CD4-positive, alpha-beta T cell treated with Interleukin-2 at 100 ng/mL for 4 hours (primary cell): ENCODE data around the gene PCYT2.

Experiments used
- DNase-seq: peaks from one replicate; pipeline ENCODE4 v3.0.0-alpha.2; 2020; ENCODE audit warnings: low spot score

PCYT2 gene

GRCh38 chr17:81899514-81900166 lies 11.6 kb downstream of the PCYT2 start:
- DNase-seq: no peak

GRCh38 chr17:81898885-81899284 lies 12.3 kb downstream of the PCYT2 start:
- no peak for DNase-seq

DNA sequence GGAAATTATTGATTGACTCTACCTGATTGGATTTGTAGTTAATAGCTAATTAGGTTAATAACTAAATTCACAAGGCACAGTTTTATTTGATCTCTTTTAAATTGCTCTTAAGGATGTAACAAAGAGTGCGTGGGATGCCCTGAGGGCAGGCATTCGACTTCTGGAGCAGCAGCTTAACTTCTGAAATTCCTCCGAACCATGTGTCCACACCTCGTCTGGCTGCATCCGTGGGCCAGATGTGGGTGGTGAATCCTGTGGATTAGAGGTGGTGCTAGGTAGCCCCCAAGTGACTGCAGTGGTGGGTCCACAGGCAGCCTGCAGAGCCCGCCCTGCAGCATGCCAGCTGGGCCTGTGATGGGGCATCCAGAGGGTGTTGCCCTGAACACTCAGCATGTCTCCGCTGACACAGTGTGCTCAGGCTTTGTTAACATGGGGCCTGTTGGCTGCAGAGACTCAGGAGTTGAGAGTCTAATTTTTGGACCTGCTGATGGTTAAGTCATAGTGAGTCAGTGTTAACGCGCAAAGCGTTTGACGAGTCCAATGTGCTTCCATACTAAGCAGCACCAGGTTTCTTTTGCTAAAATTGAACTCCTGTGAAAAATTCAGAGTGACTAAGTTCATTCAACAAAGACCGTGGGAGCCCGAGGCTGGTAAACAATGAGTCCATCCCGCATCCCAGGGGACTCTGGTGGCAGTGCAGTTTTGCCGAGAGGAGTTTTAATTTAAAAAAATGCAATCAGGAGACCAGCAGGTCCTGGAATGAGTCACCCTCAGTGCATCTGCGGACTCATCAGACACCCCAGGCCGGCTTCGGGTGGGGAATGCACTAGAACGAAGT lies 13.0 kb downstream of the PCYT2 start:
- DNase-seq: no peak

DNA sequence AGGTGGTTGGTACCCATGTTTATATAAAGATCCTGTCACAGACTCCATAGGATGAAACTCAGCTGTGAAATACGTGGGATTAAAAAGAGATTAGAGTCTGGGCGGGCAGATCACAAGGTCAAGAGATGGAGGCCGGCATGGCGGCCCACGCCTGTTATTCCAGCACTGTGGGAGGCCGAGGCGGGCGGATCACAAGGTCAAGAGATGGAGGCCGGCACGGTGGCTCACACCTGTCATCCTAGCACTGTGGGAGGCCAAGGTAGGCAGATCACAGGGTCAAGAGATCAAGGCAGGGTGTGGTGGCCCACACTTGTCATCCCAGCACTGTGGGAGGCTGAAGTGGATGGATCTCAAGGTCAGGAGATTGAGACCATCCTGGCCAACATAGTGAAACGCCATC lies 15.8 kb downstream of the PCYT2 start:
- no peak for DNase-seq

- no peak for DNase-seq
These were observed 20.0 kb downstream of the PCYT2 start for GRCh38 chr17:81891303-81891552.

- no peak for DNase-seq
These were observed 20.5 kb downstream of the PCYT2 start for GRCh38 chr17:81890447-81891302.

DNA sequence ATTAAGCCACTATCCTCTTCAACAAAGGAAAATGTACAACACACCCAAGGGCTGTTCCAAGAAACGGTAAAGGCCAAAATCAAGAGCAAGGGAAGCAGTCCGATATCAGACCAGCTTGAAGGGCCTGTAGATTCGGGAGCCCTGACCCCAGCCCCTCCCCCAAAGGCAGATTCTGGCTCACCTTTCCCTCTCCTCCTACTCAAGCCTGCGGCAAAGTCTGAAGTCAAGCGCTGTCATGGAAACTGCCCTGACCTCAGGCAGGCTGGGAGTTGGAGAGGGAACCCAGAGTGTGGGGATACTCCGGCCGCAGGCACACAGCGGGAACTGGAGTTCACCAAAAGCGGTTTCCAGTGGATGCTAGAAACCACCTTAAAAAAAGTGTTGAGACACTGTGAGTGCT lies 21.6 kb downstream of the PCYT2 start:
- no peak for DNase-seq

DNA sequence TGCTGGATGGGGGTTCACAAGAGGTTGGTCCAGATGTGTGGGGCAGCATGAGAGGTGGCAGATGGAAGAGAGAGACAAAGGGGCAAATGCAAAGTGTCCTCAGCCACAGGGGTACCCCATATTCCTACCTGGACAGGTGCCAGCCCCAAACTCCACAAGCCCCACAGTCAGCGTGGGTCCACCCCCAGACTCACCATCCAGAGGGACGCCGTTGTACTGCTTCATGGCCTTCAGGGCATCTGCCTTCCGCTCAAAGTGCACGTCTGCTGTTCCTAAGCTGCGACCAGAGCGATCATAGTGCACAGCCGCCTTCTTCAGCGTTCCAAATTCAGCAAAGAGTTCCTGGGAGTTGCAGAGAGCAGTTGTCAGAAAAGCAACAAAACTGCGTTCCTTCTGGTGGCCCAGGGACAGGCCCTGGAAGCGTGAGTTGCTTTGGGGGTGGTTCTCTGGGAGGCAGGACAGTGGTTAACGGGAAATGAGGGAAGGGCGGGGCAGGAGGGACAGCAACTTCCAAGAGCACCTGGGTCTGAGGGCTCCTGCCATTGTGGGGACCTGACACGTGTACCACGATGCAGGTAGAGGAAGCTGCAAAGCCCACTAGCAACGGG lies 22.1 kb downstream of the PCYT2 start:
- no peak for DNase-seq

DNA sequence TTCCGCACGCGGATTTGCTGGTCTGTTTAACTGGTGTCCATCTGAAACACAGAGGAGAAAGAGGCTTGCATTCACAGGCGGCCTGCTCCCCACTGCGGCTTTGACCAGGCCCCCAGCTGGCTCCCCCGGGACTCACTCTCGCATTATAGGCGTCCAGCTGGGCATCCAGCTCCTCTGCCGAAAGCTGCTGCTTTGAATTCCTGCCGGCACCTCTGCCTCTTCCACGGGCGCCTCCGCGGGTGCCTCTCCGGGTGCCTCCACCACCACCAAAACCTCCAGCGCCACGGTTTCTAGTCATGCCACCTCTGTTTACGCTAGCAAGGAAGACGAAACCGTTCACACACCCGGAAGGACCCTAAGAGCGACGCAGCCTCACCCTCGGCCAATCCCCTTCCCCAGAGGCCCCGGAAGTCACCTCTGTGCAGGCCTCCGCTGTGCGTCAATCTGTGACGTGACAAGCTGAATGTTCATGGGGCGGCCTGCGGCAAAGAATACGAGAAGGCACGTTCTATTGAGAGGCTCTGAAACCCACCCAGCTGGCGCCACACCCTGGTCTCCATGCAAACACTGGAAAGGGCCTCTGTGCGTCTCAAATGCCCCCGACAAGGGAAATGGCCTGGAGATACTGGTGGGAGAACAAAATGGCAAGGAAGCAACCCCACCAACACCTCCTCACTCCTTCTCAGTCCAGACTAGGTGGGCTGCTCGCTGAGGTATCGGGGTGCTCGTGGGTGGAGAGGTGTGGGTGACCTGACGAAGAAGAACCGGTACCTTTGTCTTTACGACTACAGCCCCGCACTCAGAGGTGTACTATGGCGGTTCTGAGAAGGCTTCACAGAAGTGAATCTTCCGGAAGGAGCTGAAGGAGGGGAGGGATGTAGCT lies 22.9 kb downstream of the PCYT2 start:
- no peak for DNase-seq

DNA sequence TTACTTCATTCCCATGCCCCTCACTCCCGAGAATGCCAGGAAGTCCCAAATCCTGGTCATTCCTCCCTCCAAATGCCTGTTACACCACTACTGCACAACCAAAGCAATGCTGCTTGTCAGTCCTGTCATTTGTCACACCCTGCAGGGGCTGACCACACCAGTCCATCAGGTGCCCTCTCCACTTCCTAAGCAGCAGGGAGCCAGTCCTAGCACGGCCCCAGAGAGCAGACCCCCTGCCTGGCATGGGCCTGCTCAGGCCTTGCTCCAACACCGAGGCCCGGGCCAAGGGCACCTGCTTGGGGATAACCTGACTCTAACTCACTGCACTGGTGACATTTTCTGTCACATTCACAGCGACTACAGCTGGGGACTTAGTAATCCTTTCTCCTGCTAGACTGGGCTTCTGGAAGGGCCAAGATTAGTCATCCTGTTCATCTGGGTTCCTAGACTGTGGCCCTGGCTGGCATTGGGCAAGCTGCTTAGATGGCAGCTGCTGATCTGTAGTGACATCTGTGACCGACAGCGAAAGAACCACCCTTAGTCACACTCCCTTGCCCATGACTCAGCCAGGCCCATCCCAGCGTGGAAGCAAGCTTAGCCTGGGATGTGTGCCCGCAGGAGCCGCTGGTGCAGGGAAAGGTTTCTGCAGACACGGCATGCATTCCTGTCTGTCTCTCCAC lies 25.2 kb downstream of the PCYT2 start:
- no peak for DNase-seq

GRCh38 chr17:81885454-81885853 lies 25.7 kb downstream of the PCYT2 start:
- DNase-seq: no peak

DNA sequence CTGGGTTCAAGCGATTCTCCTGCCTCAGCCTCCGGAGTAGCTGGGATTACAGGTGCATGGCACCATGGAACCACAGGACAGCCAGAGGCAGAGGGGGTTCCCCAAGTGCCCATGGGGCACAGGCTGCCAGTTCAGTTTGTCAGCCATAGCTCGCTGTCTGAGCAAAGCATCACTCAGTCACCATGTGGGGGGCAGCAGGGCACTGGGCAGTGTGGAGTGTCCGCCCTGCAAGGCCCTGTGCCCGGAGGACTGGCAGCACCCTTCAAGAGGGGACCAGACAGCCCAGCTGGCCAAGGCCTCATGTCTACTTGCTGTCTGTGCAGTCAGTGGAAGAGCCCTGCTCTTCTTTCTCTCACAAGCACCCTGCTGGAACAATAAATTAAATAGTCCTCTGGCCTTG lies 26.2 kb downstream of the PCYT2 start:
- no peak for DNase-seq

GRCh38 chr17:81884520-81884919 lies 26.7 kb downstream of the PCYT2 start:
- no peak for DNase-seq

- DNase-seq: no peak
These were observed 32.1 kb downstream of the PCYT2 start for GRCh38 chr17:81879121-81879520.

GRCh38 chr17:81878294-81878693 lies 32.9 kb downstream of the PCYT2 start:
- no peak for DNase-seq

DNA sequence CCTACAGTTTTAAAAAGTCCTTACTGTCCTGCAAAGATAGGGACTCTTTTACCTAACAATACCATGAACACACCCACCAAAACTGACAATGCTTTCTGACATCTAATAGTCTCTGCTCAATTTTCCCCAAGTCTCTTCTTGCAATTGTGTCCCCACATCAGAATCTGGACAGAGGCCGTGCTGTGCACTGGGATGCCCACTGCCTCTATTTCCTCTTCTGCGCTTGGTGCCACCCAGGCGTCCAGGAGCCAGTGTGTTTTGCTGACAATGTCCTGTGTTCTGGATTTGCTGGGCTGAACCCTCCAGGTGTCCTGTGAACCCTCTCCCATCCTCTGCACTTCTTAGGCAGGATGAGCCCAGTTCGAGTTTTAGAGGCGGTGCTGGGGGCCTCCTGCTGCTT lies 33.6 kb downstream of the PCYT2 start:
- no peak for DNase-seq

DNA sequence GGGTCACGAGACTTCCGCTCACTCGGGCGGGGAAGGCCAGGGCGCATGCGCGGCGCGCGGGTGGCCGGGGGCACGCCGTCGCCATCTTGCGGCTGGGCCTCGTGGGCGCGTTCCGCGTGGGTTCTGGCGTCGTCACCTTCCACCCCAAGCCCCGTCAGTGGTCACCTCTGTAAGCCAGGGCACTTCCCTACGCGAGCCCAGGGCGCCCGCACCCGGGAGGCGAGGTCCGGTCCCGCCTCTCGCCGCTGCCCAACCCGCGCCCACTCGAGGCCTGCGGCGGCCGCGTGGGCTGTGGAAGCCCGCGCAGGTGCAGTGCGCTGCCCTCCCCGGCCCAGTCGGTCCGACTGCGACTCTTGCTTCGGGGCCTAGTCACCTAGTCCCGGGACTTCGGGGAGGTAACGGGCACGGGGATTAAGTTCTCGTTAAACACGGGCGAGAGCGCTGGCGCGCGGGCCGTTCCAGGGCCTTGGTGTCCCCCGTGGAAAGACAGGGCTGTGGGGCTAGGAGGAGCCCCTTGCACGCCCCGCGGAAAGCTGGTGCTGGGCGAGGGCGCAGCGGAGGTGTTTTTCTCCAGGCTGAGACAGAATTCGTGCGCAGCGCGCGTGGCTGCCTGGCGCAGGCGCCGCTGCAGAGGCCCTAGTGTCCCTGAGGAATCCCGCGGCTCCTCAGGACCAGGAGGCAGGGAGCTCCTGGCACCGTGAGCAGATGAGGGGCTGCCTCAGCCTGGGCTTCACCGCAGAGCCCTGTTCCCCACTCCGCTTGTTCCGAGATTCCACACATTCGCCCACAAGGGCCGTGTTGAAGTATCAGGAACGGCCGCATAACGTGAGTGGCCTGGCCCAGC lies 39.6 kb downstream of the PCYT2 start:
- DNase-seq: peak; percentile 95

DNA sequence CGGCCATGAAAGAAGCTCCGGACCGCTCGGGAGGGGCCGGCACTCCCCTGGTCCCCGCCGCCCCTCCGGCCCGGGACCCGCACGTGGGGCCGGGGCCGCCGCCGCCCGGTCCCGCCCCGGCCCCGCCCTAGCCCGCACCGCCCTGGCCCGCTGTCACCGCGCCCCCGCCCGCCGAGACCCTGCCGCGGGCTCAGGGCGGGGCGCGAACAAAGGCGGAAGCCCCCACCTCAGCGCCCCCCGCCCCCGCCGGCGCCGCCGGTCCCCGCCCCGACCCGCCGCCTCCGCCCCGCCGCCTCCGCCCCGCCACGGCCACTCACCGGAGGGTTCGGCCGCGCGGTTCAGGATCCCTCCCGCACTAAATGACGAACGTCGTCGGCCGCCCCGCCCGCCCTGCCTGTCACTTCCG lies 40.2 kb downstream of the PCYT2 start, which contains the start of gene ARHGDIA:
Gene ARHGDIA, minus strand, starts transcription at position 357 of the 406 bp plus-strand sequence. CDS start 1,407 bp downstream, outside the sequence.
- DNase-seq: no peak

DNA sequence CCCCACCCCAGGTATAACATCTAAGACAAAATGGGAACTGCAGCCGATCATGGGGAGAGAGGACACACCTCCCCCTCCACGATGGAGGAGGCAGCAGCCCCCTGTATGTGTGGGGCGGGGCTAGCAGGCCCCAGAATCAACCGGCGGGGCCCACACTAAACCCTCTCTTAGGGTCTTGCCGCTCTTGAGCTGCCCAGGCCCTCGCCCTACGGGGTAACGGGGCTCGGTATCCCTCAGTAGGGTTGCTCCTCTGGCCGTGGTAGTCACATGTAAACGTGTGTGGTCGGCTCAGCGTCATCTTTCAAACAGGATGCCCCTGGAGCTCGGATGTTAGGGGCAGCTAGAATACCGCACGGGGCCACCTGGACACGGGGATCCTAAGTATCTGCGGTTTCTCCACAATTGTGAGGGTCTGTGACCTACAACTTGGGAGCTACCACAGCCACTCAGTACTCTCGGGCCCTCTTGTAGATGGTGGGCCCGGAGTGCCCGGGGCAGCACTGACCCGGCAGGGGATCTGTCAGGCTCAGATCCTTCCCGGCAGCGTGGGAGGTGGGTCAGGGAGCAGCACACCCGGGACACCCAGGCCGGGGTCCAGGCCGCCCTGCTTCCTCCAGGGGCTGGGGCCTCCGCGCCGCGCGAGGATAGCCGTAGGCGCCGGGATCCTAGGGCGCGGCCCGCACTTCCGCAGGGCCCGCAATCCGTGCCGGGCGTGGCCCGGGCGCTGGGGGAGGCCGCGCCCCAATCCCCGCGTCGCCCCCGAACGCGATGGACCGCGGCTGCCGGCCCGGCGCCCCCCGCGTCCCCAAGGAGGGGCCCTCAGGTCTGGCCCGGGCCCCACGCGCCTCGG lies 40.8 kb downstream of the PCYT2 start:
- peak; percentile 44 for DNase-seq
